HFF-Myc (cell line): Measurements from ENCODE around the gene HCN4.

Experiments used
- DNase-seq: peaks from one replicate; pipeline ENCODE4 v3.0.0-alpha.2; 2011; ENCODE audit warnings: low read depth; ENCODE audit errors: extremely low read depth
- H3K4me3 ChIP-seq: replicated peaks from 2 replicates; pipeline ENCODE4 v1.5.1; 2011; ENCODE audit warnings: low read depth, mild to moderate bottlenecking, control low read depth, low read length
- TF ChIP-seq, protein P1 (sequence below): IDR thresholded peaks from 2 replicates; pipeline ENCODE4 v1.5.1; 2012; ENCODE audit warnings: mild to moderate bottlenecking, low read depth, low read length, control low read depth; ENCODE audit errors: missing control alignments

HCN4 gene

DNA sequence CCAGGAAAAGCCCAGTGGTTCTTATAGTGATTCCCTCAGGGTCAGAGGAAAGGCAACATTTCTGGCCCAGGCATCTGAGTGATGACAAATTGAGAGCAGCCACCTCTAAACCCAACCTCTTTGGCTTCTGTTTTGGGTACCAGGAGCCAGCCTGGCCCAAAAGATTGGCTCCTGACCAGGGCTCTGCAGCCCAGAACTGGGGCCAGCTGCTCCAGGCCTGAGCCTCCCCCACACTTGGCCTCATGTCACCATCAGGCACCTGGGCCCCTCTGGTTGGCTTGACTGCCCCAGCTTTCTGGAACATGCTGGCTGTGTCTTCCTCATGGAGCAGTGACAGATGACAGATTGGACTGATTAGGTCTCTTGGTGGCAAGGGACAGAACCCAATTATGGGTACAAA, 26.0 kb upstream of the HCN4 start:
- no peak for DNase-seq
- H3K4me3 ChIP-seq, result no peak overlapping the region
- TF ChIP-seq, protein P1, sequence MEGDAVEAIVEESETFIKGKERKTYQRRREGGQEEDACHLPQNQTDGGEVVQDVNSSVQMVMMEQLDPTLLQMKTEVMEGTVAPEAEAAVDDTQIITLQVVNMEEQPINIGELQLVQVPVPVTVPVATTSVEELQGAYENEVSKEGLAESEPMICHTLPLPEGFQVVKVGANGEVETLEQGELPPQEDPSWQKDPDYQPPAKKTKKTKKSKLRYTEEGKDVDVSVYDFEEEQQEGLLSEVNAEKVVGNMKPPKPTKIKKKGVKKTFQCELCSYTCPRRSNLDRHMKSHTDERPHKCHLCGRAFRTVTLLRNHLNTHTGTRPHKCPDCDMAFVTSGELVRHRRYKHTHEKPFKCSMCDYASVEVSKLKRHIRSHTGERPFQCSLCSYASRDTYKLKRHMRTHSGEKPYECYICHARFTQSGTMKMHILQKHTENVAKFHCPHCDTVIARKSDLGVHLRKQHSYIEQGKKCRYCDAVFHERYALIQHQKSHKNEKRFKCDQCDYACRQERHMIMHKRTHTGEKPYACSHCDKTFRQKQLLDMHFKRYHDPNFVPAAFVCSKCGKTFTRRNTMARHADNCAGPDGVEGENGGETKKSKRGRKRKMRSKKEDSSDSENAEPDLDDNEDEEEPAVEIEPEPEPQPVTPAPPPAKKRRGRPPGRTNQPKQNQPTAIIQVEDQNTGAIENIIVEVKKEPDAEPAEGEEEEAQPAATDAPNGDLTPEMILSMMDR, result no peak

DNA sequence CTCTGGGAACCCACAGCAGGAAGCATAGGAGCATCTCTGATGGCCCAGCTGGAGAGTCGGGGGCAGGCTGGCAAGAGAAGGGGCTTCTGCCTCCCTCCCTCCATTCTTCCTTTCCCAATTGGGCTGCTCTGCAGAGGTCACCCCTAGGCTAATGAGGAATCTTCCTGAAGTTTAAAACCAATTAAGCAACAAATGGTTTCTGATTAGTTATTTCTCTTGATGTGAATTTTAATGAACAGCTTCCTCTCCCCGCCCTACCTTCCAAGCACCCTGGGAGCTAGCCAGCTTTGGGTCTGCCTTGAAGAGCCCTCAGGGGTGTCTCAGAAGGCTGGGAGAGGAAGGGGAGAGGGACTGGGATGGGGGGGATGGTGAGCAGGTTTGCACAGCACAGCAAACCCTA, 24.6 kb upstream of the HCN4 start:
- H3K4me3 ChIP-seq, result no peak overlapping the region
- TF ChIP-seq, protein P1, result no peak
- DNase-seq, result no peak

DNA sequence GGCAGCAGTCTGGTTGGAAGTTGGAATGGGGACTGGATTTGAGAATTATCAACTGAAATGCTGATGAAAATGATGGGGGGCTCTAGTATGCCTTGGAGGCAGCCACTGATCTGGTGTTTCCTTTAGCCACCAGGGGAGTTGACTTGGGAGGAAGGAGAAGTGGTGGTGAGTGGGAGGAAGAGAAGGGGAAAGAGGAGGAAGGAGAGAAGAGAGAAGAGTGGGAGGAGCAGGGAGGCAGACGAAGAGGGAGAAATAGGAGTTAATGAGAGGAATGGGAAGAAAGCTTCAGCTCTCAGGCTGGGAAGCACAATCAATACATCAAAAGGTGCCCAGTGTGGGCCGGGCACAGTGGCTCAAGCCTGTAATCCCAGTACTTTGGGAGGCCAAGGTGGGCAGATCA, 23.3 kb upstream of the HCN4 start:
- TF ChIP-seq, protein P1, result no peak

DNA sequence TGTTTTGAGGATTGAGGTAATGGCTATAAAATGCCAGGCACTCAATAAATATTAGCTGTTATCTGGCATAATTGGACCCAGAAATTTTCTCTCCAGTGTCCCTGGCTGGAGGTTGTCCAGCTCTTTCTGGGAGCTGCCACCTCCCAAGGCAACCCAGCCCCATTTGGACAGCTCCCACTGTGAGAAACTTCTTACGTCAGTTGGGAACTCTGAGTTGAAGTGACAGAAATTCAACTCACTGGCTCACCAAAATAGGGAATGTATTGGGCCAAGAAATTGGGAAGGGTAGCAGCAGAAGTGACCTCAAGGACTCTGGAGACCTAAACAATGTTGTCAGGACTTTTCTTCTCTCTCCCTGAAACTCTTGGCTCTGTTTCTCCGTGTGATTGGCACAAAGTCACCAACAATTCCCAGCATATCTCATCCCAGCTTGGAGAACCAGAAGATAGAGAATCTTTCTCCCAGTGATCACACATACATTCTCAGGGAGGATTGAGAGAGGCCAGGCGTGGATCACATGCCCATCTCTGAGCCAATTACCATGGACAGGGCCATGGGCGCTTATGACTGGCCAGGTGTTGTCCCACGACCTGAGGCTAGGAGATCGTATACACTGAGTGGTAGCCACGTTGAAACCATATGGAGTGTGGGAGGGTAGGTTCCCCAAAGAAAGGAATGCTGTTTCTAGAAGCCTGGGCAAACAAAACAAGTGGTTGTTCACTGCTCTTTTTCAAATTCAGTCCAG, 22.5 kb upstream of the HCN4 start:
- TF ChIP-seq, protein P1, result no peak
- no peak for DNase-seq

More for the DNA sequence above, 23.3 kb upstream of the HCN4 start:
- DNase-seq, result no peak
- H3K4me3 ChIP-seq, result no peak overlapping the region

DNA sequence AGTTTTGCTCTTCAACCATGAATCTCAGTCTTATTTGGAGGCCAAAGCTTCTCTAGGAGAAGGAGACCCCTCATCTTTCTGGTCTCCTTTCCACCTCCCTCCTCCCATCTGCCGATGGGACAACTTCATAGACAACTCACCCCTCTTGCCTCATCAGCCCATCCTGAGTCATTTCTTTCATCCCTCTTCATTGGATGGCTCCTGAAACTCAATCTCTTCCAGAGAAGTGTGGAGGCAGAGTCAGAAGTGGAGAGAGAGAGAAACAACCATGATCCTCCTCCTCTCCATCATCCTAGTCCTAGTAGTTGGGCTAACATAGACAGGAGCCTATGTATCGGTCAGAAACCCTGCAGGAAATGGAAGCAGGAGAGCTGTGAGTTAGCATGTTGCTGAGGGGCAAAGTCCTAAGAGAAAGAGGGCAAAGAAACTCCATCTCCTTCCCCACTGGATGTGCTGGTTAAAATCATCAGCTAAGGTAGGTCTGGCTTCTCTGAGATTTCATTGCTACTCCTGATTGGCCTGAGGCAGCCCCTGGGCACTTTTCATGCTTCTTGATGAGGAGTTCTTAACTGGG, 21.3 kb upstream of the HCN4 start:
- no peak for DNase-seq
- TF ChIP-seq, protein P1, result no peak
- H3K4me3 ChIP-seq, result no peak overlapping the region

More for the DNA sequence above, 22.5 kb upstream of the HCN4 start:
- H3K4me3 ChIP-seq, result no peak overlapping the region

DNA sequence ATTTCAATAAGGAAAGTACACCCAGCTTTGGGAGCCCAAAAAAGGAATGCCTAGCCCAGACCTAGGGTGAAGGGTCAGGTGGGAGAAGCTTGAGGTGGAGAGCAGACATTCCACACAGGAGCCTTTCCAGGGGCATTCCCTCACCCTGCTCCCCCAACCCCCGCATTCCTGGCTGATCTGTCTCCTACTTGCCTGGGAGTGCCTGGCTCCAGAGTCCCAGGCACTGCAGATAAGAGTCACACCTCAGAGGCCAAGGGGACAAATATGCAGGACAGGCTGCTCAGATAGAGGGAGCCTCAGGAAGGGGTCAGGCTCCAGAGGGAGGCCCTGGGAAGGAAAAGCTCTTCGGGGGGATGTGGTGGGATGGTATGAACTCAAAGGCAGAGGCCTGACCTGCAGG, 20.8 kb upstream of the HCN4 start:
- TF ChIP-seq, protein P1, result no peak
- DNase-seq, result no peak
- H3K4me3 ChIP-seq, result no peak overlapping the region
